NB4 (cell line): ENCODE data around the gene CRADD.
"Not testable (repeated sequence)": the region's sequence is repeated elsewhere in the genome, so short reads cannot be mapped to it uniquely, and the experiment has no call there.

Experiments
- DNase-seq: peaks from one replicate; pipeline ENCODE4 v3.0.0; 2010; ENCODE audit warnings: low read depth
- H3K4me3 ChIP-seq: one replicate; pipeline ENCODE4 v1.5.1; 2011; ENCODE audit warnings: mild to moderate bottlenecking, low read depth, low read length, moderate library complexity
- CTCF ChIP-seq: IDR thresholded peaks from one replicate; pipeline ENCODE4 v1.5.1; 2012; ENCODE audit warnings: low read depth, low read length
- MYC ChIP-seq: IDR thresholded peaks from 2 replicates; pipeline ENCODE4 v1.6.1; 2011; ENCODE audit warnings: low read depth, low read length
- POLR2A ChIP-seq: IDR thresholded peaks from 2 replicates; pipeline ENCODE4 v1.6.1; 2011; ENCODE audit warnings: mild to moderate bottlenecking; ENCODE audit not compliant: insufficient read length; ENCODE audit errors: extremely low read depth
- TF ChIP-seq, protein P1 (sequence below): IDR thresholded peaks from 2 replicates; pipeline ENCODE4 v1.6.1; 2011; ENCODE audit warnings: low read depth, low read length

CRADD gene

GRCh38 chr12:93921521-93921920, 244.3 kb downstream of the CRADD start:
- TF ChIP-seq, protein P1, sequence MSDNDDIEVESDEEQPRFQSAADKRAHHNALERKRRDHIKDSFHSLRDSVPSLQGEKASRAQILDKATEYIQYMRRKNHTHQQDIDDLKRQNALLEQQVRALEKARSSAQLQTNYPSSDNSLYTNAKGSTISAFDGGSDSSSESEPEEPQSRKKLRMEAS = no peak
- TF ChIP-seq MYC = no peak
- TF ChIP-seq CTCF = no peak
- H3K4me3 ChIP-seq = no peak overlapping the region
- DNase-seq = no peak

- TF ChIP-seq POLR2A (no peak), MYC (no peak)
- TF ChIP-seq, protein P1 = no peak
- H3K4me3 ChIP-seq = no peak overlapping the region
- DNase-seq = no peak
These were observed 245.4 kb downstream of the CRADD start for GRCh38 chr12:93922583-93923006.

DNA sequence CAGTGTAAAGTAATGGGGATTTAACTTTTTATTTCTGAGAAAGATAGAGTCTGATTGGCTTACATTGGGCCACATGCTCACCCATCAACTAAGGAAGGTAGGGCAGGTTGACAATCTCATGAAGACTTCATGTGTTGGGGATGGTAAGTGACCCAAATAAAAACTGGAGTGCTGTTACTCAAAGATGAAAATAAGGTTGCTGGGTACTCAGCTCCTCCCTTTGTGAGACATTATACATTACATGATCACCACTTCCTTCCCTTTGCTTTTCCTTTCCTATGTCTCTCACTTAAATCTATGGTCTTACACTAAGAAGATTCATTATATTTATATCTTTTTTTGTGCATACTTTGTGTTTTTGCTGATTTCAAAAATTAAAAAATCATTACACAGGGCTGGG, 247.2 kb downstream of the CRADD start:
- DNase-seq = no peak
- TF ChIP-seq CTCF = no peak
- TF ChIP-seq, protein P1 = no peak
- TF ChIP-seq MYC = no peak
- TF ChIP-seq POLR2A = no peak
- H3K4me3 ChIP-seq = no peak overlapping the region

DNA sequence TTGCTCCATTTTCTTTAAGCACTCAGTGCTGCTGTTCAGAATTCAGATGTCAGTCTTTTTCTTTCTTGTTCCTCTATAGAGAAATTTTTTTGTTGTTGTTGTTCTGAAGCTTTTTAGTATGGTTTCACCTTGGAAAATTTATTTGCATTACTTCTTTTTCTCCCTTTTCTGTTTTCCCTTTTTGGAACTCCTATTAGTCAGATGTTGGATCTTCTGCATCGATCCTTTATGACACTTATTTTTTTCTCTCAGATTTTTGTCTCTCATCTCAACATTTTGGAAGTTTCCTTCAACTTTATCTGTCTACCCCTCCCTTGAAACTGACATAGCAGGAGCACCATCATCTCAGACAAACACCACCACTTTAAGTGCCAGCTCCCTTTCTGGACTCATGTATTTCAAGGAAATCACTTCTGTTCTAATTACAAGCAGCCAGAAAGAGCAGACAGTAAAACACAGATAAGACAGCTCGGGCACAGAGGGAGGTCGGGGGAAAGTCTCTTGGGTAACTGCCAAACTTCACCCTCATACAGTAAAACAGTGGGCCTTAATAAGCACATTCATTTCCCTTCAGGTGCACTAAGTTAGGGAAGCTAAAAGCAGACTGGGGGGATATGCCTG, 248.5 kb downstream of the CRADD start:
- no peak overlapping the region for H3K4me3 ChIP-seq
- DNase-seq = no peak
- TF ChIP-seq POLR2A = no peak
- no peak for TF ChIP-seq MYC
- TF ChIP-seq, protein P1 = no peak
- TF ChIP-seq CTCF = no peak

DNA sequence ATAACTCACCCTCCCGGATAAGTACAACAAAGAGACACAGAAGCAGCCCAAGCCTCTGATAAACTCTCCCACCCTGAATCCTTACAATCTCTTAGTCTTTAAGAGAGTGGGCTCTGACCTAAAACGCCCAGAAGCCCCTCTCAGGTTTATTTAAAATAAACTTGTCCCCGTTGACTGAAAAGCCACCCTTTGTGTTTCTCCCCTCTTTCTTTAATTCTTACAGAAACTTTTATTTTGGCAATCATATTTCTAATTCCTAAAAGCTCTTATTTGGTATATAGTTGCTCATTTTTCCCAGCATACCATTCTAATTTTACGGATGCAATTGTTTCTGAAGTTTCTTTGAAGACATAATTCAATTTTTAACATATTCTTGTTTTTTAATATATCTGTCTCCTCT, 249.1 kb downstream of the CRADD start:
- H3K4me3 ChIP-seq = no peak overlapping the region
- TF ChIP-seq MYC (no peak), CTCF (no peak), POLR2A (no peak)
- TF ChIP-seq, protein P1 = no peak
- no peak for DNase-seq

DNA sequence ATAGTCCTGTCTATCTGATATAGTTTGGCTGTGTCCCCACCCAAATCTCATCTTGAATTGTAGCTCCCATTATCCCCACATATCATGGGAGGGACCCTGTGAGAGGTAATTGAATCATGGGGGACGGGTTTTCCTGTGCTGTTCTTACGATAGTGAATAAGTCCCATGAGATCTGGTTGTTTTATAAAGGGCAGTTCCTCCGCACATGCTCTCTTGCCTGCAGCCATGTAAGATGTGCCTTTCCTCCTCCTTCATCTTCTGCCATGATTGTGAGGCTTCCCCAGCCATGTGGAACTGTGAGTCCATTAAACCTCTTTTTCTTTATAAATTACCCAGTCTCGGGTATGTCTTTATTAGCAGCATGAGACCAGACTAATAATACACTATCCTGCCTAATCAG, 251.9 kb downstream of the CRADD start:
- not testable (repeated sequence) for DNase-seq, H3K4me3 ChIP-seq

GRCh38 chr12:93937812-93938211, 260.6 kb downstream of the CRADD start:
- TF ChIP-seq, protein P1 = no peak
- TF ChIP-seq CTCF = no peak
- TF ChIP-seq POLR2A = no peak
- no peak for TF ChIP-seq MYC
- no peak overlapping the region for H3K4me3 ChIP-seq
- no peak for DNase-seq
